ENCODE measurements around the gene MGMT.

The MGMT gene

DNA sequence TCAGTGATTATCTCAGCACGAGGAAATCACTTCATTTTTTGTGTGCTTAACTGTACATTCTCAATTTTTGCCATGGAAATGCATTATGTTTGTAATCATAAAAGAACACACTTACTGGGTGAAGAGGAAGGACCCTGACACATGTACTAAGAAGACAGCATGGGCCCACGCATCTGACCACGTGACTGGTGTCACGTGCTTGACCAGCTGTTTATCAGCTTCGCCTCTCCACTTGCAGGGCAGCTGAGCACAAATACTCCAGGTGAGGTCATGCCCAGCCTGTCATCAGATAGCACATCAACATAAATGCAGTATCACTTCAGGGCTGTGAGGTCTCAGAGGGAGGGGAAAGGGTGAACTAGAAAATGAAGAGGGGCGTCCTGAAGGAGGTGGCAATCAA, 317.2 kb downstream of the MGMT start:
- no peak for DNase-seq

DNA sequence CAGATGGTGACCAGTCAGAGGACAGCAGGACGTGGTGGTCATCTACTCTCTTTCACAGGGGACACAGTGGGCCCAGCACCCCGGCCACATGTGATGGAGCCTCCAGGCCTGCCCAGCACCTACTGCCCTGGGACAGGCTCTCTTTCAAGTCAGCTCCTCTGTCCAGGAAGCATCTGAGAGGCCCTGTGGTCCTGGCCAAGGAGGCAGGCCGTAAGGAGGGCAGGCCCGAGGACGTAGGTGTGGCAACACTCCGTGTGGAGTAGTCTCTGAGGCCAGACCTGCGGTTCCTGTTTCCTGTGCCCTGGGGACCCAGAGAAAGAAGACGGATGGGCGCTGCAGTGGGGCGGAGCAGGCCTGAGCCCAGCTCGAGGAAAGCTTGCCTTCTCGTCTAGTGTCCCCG, 317.9 kb downstream of the MGMT start:
- DNase-seq = no peak

DNA sequence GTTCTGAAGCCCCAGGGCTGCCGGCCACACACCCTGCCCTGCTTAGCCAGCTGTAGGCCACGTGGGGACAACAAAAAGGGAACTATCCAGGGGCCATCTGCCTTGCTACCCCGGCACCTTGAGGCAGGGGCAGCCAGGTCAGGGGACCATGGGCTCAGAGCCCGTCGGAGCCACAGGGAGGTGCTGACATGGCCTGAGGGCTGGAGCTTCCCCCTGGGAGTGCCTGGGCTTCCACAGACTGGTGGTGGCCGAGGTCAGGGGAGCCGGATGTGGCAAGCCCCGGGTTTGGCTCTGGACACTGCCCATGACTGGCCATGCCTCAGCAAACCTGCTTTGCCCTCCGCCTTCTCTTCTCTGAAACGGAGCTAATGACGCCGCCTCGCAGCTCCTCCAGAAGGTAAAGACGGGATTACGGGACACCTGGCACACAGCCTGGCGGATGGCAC, 318.5 kb downstream of the MGMT start:
- DNase-seq = no peak

DNA sequence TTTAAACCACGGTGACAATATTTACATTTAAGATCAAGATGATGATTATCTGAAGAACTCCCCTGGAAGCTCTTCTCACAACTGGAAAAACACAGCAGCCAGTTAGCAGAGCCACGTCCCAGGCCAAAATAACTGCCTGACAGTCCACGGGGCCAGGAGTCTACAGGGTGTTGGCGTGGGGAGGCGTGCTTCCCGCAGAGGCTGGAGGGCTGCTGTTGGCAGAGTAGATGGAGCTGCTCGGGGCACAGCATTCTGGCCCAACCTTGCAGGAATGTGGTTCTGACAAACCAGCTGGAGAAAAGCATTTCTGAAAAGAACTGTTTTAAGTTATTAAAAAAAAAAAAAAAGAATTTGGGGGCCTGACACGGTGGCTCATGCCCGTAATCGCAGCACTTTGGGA, 319.2 kb downstream of the MGMT start:
- DNase-seq = no peak

DNA sequence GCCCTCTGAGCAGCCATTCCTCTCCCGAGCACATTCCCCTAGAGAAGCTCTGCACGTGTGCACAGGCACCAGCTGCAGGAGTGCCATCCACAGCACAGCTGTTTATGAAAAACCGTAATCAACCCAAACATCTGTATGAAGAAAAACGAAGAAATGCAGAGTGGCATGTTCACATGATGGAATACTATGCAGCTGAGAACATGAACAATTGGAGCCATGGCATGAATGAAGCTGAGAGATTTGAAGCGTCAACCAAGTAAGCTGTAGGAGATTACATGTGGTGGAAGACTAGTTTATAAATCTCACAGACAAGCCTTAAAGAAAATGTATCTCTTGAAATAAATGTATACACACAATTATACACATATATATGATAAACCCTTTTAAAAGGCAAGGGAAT, 320.5 kb downstream of the MGMT start:
- DNase-seq = no peak

DNA sequence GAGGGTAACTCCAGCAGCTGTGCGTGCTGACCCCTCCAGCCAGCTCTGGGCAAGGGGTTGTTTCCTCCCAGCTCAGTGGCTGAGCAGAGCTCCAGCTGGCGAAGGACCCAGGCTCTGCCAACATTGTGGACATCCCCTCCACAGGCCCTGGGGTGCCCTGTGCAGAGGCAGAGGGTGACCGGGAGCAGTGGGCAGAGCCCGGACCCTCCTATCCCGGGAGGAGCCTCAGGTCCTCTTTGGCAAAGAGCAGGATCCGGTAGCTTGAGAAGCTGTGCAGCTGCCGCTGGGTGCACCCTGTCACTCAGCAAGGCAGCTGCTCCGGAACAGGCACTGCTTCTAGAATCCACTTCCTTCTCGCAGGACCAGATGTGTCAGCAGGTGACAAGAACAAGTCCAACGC, 321.2 kb downstream of the MGMT start:
- no peak for DNase-seq

DNA sequence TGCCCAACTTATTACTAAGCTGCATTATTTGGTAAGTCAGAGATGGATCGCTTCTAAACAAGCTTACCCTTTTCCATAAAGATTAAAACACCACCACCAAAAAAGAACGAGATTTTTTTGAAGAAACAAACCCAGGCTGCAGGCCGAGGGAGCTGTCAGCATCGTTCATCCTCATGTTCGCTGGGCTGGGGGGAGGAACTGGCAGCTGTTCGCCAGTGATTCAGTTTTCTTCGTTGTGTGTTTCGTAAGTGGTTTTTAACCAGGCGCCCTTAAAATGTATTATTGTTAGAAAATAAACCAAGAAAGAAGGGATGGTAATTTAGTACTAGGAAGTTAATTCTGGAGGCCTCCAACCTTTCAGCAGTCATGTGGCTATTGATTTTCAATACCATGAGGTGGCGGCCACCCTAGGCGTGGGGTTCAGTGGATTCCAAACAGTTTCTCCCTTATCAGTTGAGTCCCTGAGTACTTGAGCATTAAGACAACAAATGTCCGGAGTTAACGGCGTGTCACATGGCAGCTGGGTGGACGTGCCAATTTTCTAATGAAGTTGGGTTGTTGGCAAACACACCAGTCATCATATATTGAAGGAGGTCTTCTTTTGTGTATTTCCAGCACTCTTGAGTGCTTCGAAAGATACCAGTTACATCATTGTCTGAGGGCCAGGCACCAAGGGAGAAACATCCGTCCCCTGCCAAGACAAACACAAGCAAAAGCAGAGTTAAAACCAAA, 323.8 kb downstream of the MGMT start:
- no peak for DNase-seq

DNA sequence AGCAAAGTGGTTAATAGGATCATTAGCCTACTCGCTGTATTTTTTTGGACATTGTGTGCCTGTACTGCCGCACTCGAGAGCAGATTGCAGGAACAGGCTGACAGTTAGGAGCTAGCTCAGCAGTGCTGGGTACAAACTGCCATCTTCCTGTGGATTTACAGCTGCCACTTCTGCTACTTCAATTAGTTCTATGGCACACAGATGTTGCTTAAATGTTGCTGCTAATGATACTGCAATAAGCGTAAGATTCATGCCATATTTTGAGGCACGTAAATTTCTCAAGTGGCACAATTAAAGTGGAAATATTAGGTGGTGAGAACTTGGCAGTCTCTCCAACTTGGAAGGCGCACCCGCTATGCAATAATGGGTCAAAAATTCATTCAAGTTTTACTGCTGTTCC, 325.1 kb downstream of the MGMT start:
- no peak for DNase-seq

DNA sequence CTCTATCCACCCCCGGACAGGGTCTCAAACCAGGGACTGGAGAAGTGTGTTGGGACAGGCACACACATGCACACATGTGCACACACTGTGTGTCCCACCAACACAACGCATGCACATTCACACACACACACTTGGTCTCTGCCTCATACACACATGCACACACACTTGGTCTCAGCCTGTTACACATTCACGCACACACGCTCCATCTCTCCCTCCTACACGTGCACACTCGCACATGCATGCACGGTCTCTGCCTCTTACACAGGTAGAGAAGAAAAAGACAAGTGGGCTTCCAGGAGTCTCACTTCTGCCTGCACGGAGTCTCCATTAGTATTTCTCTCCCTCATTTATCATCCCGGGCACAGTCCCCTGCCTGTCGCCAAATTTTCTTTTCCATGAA, 325.8 kb downstream of the MGMT start:
- no peak for DNase-seq

DNA sequence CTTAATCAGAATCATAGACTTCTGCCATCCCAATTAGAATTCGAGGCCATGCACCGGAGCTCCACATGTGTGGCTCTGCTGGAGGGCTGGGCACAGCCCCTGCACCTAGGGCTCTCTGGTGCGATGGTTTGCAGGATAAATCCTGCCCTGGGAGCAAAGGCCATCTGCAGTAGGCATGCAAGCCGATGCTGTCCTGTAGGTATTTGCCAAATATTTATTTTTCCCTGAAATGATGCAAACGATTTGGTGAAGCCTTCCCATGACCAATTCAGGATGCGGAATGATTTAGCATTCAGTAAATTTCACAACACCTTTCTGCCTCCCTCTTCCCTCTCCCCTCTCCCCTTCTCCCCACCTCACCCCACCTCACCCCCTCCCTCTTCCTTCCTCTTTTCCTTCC, 326.4 kb downstream of the MGMT start:
- DNase-seq = no peak

DNA sequence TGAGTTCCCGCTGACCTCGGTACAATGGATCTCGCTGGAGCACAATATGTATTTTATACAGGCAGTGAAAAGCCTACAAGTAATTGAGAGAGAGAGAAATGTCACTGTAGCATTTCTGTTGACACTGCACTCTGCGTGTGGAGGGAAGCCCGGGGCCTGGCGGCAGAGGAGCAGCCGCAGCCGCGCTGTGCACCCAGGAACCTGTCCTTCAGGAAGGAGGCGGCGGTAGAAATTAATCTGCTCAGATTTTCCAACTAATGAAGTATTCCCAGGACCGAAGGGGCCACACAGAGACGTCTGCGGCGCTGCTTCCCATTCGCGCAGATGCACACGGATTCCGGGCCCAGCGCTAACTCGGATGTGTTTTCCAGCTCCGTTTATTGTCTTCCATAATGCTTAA, 327.0 kb downstream of the MGMT start:
- DNase-seq = no peak

DNA sequence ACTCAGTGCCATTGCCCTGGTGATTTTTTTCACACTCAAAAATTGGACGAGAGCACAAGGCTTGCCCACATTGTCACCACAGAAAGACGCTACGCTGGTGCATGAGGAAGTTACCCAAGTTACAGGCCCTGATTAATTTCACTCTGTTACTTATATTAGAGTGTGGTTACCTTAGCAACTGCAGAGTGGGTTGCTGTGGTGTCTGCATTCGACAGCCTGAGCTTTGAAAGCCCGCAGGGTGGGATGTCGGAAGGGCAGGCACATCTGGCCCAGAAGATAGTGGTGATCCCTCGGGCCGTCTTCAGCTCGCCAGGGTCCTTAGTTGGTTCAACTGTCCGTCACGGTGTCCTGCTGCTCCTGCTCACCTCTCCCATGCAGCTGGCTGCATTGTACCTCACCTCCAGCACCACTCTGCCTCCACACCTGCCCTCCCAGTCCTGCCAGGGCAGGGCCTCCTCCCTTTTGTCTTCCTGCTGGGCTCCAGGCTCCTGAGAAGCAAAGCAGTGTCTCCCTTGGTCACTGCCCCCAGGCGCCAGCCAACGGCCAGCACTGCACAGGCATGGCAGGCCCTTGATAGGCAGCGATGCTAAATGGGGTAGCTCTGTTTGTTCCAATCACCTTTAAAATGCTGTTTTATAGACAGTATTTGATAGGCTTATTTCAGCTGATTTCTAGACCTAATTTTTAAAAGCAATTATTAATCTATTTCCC, 329.8 kb downstream of the MGMT start:
- no peak for DNase-seq

DNA sequence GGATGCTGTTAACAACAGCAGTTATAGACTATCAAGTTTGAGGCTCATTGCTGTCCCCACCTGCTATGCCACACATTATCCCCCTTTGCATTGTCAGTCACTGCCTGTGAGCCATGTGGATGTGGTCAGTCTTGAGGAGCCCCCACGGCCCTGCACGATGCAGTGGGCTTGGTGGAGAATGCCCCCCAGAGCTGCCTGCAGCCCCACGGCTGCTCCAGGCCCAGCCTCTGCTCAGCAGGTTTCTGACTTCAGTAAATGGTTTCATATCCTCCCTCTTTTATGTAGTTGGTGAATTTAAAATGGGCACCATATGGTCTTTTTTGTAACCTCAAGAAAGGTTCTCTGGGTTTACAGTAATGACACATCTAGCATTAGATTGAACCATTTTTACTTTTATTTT, 332.9 kb downstream of the MGMT start:
- no peak for DNase-seq

DNA sequence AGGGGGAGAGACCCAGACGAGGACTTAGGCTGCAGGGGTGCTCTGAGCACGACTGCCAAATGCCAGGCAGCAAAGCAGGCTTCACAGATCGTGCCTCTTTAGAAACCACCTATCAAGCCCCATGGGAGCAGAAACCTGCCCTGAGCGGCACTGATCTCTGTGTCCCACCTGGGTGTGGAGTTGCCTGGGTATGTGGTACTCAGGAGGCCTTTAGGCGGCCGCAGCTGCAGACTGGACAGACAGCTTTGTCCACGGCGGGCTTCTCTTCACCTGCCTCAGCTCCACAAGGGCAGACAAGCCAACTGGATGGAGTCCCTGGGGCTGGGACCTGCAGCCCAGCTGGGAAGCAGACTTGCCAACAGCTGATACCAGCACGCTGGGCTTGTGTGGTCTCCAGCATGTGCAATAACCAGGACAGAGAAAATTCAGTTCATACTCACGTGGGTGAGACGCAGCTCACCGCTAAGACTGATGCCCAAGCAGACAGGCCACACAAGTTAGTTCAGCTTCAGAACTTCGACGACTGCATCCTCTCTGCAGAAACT, 333.8 kb downstream of the MGMT start:
- no peak for DNase-seq

DNA sequence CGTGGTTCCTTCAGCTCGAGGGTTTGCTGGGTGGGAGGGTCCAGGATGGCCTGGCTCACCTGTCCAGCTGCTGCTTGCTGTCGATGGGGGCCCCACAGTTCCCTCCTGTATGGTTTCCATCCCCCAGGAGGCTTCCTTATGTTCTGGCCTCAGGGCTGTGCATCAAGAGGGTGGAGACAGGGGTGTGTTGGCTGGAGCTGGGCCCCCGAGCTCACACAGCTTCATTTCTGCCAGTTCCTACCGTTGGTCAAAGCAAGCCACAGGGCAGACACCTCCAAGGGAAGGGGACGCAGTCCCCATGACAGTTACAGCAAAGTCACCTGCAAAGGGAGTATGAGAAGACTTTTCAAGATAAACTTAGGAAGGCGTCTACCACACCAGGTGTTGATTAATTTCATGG, 340.2 kb downstream of the MGMT start:
- no peak for DNase-seq

DNA sequence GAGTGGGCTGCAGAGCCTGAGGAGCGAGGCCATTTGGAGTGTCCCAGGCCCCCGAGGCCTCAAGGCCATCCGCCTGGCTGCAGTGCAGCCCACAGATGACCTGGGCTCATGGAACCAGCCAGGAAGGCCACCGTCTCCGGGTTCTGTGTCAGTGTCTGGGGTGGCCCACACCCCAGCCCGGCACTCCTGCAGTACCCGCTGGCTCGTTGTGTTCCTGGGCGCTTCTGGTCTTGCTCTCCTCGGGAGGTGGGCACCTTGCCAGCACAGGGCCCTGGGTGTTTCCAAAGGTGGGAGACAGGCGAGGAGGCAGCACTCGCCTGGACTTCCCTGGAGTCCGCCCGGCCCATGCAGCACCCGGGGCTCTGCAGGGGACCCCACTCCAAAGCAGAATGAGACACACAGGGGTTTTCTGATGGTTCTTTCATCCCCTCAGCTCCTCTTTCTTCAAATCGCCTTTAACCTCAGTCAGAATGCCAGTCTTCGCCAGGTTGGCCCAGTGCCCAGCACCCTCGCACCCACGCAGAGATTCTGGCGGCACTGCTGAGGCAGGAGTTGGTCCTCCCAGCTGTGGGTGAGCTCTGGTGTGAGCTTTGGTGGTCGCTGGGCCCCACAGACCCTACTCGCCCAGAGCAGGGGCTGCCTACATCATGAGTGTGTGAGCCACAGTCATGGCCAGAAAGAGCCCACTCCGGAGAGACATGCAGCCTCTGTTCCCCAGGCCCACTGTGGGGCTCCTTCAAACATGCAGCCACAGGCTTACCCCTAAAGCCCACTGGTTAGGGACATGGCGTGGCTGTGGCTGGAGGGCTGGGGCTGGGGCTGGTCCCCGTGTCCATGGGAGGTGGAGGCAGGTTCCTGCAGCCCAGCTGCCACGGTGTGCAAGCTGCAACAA, 341.3 kb downstream of the MGMT start:
- no peak for DNase-seq

DNA sequence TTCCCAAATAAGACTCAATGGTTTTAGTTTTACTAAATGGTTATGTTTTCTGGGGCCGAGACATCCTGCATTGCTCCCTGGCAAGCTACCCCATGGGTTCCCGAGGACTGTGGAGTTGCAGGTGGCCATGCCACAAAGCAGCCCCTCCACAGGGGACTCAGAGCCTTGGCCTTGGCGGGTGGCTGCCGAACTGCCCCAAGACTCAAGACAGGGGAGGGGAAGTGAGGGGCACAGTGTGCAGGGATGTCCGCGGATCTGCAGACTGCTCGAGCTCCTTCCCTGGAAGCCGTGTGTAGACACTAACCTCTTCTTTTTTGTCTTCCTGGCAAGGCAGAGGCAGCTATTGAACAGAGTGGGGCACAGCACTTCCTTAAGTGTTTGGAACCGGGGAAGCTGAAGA, 342.4 kb downstream of the MGMT start:
- DNase-seq = no peak

DNA sequence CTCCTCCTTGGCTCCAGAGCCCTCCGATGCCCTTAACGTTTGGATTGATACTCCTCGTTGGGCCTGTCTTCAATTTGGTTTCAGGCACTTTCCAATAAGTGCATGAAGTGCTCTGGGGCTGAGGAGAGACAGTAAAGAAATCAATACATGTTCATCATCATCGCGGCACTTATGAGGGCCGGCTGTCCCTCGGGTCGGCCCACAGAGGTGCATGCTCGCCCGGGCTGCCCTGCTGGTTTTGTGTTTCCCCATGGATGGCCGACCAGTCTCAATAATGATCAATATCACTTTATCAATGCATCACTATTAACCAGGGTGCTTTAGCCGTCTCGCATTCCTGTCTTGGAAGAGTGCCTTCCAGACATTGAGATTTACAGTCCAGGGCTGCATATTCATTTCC, 342.8 kb downstream of the MGMT start:
- DNase-seq = no peak

DNA sequence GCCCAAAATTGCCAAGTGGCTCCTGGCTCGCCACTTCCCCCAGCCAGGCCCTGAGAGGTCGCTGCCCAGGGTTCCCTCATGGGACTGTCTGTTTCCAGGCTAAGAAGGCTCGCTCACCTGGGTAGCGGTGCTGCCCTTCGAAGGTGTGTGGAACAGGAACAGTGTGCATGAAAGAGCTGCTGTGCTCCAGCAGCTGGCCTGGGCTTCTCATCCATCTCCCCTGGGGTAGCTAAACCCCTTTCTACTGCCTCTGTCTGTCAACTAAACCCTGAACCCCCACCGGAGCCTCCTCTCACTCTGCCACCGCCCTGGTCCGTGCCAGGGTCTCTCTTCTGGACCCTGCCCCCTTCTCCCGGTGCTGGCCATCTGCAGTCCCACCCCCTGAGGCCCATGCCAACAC, 344.2 kb downstream of the MGMT start:
- DNase-seq = no peak

DNA sequence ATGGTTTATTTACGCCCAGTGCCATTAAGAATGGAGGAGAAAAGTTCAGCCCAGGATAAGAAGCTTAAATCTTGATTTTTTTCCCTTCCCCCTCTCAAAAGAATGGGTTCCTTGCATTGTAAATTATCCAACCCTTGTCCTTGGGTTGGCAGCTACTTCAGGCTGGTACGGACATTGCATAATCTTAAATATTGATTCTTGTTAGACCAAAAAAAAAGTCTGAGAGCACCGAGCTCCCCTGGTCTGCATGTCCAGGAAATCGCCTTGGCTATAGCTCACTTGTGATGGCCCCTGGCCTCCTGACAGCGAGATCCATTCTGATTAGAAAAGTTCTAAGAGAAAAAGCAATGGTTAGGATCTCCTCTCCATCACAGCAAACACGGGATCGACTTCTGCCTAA, 345.4 kb downstream of the MGMT start:
- no peak for DNase-seq

DNA sequence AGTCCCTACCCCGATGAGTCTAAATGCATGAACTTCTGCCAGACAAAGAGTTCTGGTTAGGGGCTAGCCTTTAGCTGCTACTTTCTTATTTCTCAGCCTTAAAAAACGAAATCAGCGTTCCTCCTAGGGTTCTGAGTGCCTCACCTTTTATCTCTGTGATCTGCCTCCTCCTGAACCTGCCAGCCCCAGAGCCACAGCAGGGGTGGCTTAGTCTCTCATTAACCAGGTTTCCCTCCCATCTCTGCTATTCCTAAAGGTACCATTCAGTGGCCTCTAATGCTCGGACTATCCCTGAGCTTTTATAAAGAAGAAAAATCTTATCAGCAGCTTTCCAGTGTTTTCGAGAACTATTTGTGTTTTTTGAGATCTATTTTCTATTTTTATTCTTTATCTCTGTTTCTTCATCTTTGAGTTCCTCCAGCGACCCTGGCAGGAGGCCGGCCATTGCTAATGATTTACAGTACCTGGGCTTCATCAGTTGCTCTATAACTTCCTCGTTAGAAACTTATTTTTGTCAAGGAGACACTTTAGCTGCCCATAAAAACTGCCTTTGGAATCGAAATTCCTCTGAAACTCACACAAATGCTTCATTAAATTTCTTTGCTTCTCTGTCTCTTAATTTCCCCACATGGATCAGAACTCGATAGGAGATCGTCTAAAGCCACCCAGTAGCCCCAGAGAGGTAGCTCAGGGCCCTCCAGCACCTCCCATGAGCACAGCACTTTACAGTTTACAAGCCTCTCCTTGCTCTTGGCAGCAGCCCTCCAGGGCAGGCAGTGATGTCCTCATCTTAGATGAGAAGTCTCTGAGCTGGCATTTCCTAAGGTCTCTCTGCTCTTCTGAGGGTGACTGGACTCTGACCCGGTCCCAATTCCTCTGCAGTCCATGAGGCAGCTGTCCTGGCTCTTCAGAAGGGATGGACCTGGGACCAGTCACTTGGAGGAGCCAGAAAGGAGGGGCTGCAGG, 347.9 kb downstream of the MGMT start:
- no peak for DNase-seq

All from stimulated activated CD4-positive, alpha-beta T cell treated with anti-CD3 and anti-CD28 coated beads, Interleukin-4, amount 100 ng/mL, for 1 hour (primary cell).